Ammon's horn (tissue), 1 donor: ENCODE data around the gene FARP1.
A peak's percentile ranks its signal among the peaks of the same experiment; 100 is the strongest.
"Not testable (repeated sequence)": the region's sequence is repeated elsewhere in the genome, so short reads cannot be mapped to it uniquely, and the experiment has no call there.

Experiments
- DNase-seq: peaks from one replicate; pipeline ENCODE4 v3.0.0-alpha.2; 2016; ENCODE audit warnings: low spot score

Gene FARP1

GRCh38 chr13:98396071-98396710 lies 253.3 kb downstream of the FARP1 start:
- no peak for DNase-seq

- DNase-seq: peak; percentile 15
These were observed 254.3 kb downstream of the FARP1 start for GRCh38 chr13:98397221-98397620.

- DNase-seq: no peak
These were observed 255.0 kb downstream of the FARP1 start for GRCh38 chr13:98397861-98398260.

GRCh38 chr13:98398581-98398980 lies 255.7 kb downstream of the FARP1 start:
- no peak for DNase-seq

GRCh38 chr13:98399756-98400155 lies 256.9 kb downstream of the FARP1 start:
- DNase-seq: no peak

GRCh38 chr13:98401934-98402333 lies 259.0 kb downstream of the FARP1 start:
- DNase-seq: no peak

- no peak for DNase-seq
These were observed 260.2 kb downstream of the FARP1 start for GRCh38 chr13:98403076-98403475.

GRCh38 chr13:98405107-98405571 lies 262.2 kb downstream of the FARP1 start:
- DNase-seq: peak; percentile 73

GRCh38 chr13:98405690-98406344 lies 262.9 kb downstream of the FARP1 start:
- no peak for DNase-seq

GRCh38 chr13:98406427-98406826 lies 263.5 kb downstream of the FARP1 start:
- DNase-seq: no peak

- DNase-seq: no peak
These were observed 264.1 kb downstream of the FARP1 start for GRCh38 chr13:98406971-98407370.

- DNase-seq: no peak
These were observed 264.7 kb downstream of the FARP1 start for GRCh38 chr13:98407575-98407974.

- no peak for DNase-seq
These were observed 266.4 kb downstream of the FARP1 start for GRCh38 chr13:98409281-98409680.

- no peak for DNase-seq
These were observed 267.7 kb downstream of the FARP1 start for GRCh38 chr13:98410612-98411011.

GRCh38 chr13:98411013-98411412 lies 268.1 kb downstream of the FARP1 start:
- no peak for DNase-seq

- DNase-seq: no peak
These were observed 268.8 kb downstream of the FARP1 start for GRCh38 chr13:98411617-98412265.

- DNase-seq: not testable (repeated sequence)
These were observed 270.4 kb downstream of the FARP1 start for GRCh38 chr13:98413278-98413677.

- DNase-seq: no peak
These were observed 270.9 kb downstream of the FARP1 start for GRCh38 chr13:98413796-98414195.

GRCh38 chr13:98415326-98416070 lies 272.6 kb downstream of the FARP1 start:
- no peak for DNase-seq

GRCh38 chr13:98416408-98416807 lies 273.5 kb downstream of the FARP1 start:
- DNase-seq: no peak

- no peak for DNase-seq
These were observed 277.1 kb downstream of the FARP1 start for GRCh38 chr13:98419786-98420553.
